ENCODE data around the gene LCP1. TPM values are rescaled to one million over a fixed set of nuclear protein-coding genes. Genes with fewer than 3 reads are reported as not detected.

The LCP1 gene
- total and polyA plus RNA-seq, 9 of the 15 experiments (the other 6 are each of a cell fraction or from before 2014, with no cell fraction given) = 83.0 to 255 (median 163) TPM

GRCh38 chr13:46103037-46103436, 78.9 kb downstream of the LCP1 start (continued):
- TF ChIP-seq KDM4B (IDR thresholded peaks at IDR 0.05; ENCODE audit: borderline replicate concordance in 2 of 2, low read depth in 1 of 2) (no peak), RBM15 (IDR thresholded peaks at IDR 0.05; ENCODE audit: insufficient read depth, low read length) (no peak), COPS2 (conservative IDR thresholded peaks at IDR 0.05) (no peak), ESRRA (IDR thresholded peaks at IDR 0.05; ENCODE audit: borderline replicate concordance, low read depth) (no peak)

DNA sequence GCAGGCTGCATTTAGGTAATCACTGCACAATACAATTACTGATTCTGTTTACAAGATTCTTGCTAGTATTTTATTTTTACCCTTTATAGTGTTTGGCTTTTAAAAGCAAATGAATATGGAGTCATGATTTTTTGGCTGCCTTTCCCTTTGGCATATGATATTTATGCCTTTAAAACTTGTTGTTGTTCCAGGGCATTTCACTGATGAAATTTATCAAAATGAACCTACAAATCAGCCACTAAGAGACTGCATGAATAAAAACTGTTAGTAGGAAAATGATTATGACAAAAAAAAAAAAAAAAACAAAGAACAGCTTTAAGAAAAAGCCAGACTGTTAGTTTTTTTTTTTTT, 79.7 kb downstream of the LCP1 start:
- ChIA-PET CTCF (ENCODE audit: low intra/inter-chr PET ratio) (no interaction called here), POLR2A (no interaction called here)
- no peaks in the 10 kb centered on the region for H4K20me1 ChIP-seq (replicated peaks; ENCODE audit: control insufficient read depth, insufficient read depth, low read length)
- H3K36me3 ChIP-seq (ENCODE audit: control insufficient read depth, insufficient read depth, low read length) = no peaks in the 10 kb centered on the region
- no TSS peak for BruUV-seq (replicated peaks)
- in situ Hi-C loops (cut with MboI) = no loop called here
- intact Hi-C loops (cut with micrococcal nuclease) = no loop called here
- FAIRE-seq = no peak
- no peak overlapping the region for H3K27ac ChIP-seq (ENCODE audit: extremely low read depth, low read depth, low read length)
- H3K79me2 ChIP-seq (ENCODE audit: control insufficient read depth, insufficient read depth, low read length) = no peaks in the 10 kb centered on the region
- peaks cover 0 to 7% of the 10 kb centered on the region in 2 experiments; a peak in 2 of 5 replicates for H3K4me1 ChIP-seq (replicated peaks in 1 of 2; ENCODE audit: control insufficient read depth in 2 of 2, insufficient read depth in 2 of 2, low read length in 2 of 2)
- ATAC-seq = no peak
- H2AFZ ChIP-seq (ENCODE audit: low read depth, low read length) = no peak overlapping the region
- no peaks in the 10 kb centered on the region for H3K9me1 ChIP-seq (ENCODE audit: control insufficient read depth, insufficient read depth, low read length)
- no peak overlapping the region for H3K4me3 ChIP-seq
- H3K9ac ChIP-seq (ENCODE audit: insufficient read depth in 1 of 2, low read depth in 2 of 2, low read length in 2 of 2) = no peak overlapping the region
- H3K9me3 ChIP-seq (replicated peaks; ENCODE audit: control insufficient read depth, insufficient read depth, low read depth, low read length) = no peaks in the 10 kb centered on the region
- no peak for DNase-seq (ENCODE audit: extremely low read depth in 1 of 4, low spot score in 3 of 4)
- H3K27me3 ChIP-seq (ENCODE audit: control insufficient read depth in 2 of 2, insufficient read depth in 2 of 2, low read length in 2 of 2) = no peaks in the 10 kb centered on the region
- H3K4me2 ChIP-seq (ENCODE audit: insufficient read depth, low read length) = no peak overlapping the region
- TF ChIP-seq ZBTB8A (IDR thresholded peaks at IDR 0.05; ENCODE audit: partially characterized antibody) = no peak
- TF ChIP-seq CHD1 (IDR thresholded peaks at IDR 0.05; ENCODE audit: low read length) = no peak
- no peak for TF ChIP-seq DPF2 (IDR thresholded peaks at IDR 0.05)
- TF ChIP-seq HNRNPL (IDR thresholded peaks at IDR 0.05; ENCODE audit: low read depth, low read length) = no peak
- no peak for TF ChIP-seq CHD7 (IDR thresholded peaks at IDR 0.05; ENCODE audit: low read depth, low read length)

All from K562 (cell line).